Stimulated activated CD4-positive, alpha-beta T cell treated with anti-CD3 and anti-CD28 coated beads, Interleukin-1b, Interleukin-23, amount 100 ng/mL, for 4 hours (primary cell): ENCODE data around the gene ENPEP.

Experiments
- DNase-seq, 2 donors: peaks; one replicate each; pipeline ENCODE4 v3.0.0-alpha.2; 2020; ENCODE audit warnings: low read depth in 2 of 2

ENPEP gene

DNA sequence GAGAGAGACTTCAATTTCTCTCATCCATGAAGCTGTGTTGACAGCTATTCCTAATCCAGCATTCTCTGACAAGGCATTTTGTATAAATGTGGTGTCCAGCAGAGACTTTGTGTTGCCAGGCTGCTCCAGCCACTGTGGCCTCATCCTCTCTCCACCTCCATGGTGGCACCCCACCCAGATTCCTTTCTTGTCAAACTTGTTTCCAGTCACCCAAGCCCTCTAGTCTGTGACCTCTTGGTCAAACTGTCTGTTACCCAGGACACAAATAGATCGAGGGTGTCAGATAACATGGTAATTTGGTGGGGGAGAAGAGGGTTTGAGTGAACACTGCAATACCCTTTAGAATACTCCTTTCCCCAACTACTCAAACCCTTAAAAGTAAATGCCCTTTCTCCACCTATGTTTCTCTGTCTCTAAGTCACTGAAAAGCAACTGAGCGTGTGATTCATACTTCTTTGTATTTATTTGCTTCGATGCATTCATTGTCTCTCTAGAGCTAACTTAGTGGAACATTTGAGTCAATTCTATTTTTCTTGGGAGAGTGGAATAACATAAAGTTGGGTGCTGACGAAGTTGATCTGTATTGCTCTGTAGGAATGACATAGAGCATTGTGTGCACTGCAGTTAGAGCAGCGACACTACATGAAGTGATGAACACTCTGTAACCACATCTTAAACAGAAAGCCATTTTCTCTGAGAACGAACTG is 133.2 kb downstream of the ENPEP start:
- no peak for DNase-seq

GRCh38 chr4:110610620-110610939 is 134.6 kb downstream of the ENPEP start:
- no peak for DNase-seq

- DNase-seq, result no peak
Measured at GRCh38 chr4:110610940-110611831, 135.2 kb downstream of the ENPEP start.

DNA sequence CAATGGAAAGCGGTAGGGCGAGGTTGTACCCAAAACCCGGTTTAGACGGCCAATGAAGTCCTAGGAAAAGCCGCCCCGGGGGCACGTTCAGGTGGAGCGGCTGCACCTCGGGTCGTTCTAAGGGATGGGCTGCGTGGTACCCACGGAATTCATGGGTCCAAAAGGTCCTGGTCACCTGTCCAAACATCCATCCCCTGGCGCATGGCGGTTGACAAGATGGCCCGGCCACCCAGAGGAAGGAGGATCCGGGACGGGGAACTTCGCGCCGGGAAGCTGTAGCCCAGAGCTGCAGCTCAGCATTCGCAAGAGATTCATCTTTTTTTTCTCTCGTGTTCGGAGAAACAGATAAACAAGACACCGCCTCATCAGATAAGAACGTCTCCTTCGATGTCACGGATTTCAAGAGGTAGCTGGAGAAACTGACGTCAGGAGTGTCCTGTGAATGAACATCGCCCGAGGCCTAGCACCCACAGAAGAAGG is 136.1 kb downstream of the ENPEP start:
- no peak for DNase-seq

GRCh38 chr4:110612631-110613269 is 136.8 kb downstream of the ENPEP start:
- no peak for DNase-seq

DNA sequence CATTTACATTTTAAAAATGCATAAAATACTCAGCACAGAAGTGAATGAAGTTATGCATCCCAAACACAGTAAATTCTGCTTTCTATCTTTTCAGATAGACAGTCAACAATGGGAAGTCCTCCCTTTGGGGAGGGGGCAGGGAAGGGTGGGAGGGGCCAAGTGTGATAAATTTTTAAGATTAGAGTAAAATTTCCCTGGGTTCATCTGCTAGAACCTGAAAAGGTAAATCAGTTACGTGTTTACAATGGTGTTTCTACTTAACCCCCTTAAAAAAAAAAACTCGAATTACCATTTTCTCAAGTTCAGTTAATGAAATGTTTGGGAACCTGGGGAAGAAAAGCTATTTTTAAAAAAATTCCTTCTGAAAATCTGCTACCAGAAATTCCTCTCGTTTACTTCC is 137.8 kb downstream of the ENPEP start:
- DNase-seq, result no peak

GRCh38 chr4:110614173-110614963 is 138.4 kb downstream of the ENPEP start:
- DNase-seq, result no peak
